Measurements from ENCODE around the gene NID2.

Gene NID2

DNA sequence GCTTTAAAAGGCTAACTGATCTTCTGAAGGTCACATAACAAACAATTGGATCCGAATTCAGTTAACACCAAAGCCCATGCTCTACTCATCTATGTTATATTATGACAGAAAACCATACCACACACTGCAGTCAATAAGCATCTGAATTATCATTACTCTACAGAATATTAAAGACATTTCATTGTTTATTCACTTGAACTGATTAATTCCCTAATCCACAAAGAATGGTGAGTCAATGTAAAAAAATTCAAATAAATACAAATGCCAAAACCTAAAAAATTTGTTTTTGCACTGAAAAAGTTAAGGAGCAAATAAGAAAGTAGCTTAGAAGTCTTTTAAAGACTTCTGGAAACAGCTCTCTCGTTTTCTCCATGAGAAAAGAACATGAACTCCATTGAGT lies 13.7 kb downstream of the NID2 start:
- no peak for DNase-seq
- no peak for ATAC-seq

DNA sequence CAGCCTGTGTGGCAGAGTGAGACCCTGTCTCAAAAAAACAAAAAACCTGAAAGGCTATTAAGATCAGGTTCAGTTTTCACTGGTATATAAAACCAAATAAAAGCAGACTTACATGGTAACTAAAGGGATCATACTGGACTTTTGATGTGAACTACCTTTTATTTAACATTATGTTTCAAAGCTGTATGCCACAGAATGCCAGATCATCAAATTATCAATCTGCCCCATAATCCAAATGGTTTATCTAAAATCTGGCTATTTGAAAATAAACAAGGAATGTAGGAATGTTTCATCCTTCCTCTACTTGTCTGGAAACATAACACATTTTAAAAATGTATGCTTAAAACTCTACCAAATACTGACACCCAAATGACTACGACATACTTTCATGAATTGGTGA lies 14.2 kb downstream of the NID2 start:
- ATAC-seq (no peak), DNase-seq (no peak)

DNA sequence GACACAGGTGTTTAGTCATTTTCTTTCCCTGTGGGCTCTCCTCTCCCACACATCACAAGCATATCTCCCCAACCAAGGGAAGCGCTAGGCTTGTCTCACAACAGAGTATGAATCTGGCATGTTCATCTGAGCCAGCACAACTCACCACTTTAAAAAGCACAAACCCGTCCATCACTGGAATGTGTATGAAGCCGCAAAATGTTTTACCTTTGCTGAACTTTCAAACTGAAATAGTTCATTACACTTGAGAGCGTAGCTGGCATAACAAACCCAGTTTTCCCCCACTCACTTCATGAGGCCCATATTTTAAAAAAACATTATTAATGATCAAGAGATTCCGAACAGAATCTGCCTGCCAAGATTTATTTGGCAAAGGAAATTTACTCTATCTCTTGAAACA lies 15.8 kb downstream of the NID2 start:
- DNase-seq = no peak
- ATAC-seq = no peak

DNA sequence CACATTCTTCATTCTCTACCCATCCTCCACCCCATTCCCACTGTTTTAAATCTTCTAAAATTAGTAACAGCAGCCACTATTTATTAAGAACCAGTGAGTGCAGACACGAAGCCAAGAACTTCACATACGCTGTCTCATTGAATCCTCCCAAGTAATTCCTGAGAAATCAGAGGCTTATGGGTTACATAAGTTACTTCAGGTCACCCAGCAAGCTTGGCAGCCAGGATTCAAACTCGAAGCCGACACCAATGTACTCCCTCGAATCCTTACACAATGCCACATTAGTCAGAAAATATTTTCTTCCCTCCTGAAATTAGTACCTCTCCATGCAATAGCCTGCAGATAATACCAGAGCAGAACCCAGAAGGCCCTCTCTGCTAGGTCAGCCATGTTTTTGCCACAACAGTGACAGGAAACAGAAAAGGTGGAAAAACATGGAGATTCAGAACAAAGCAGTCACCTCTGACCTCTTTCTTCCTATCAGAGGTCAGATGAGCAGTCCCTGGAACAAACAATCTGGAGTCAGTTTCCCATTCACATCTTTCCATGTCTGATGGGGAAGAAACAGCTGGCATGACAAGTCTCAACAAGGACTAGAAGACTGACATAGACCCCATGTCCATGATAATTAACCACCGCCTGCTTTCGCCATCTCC lies 16.4 kb downstream of the NID2 start:
- ATAC-seq (no peak), DNase-seq (no peak)

DNA sequence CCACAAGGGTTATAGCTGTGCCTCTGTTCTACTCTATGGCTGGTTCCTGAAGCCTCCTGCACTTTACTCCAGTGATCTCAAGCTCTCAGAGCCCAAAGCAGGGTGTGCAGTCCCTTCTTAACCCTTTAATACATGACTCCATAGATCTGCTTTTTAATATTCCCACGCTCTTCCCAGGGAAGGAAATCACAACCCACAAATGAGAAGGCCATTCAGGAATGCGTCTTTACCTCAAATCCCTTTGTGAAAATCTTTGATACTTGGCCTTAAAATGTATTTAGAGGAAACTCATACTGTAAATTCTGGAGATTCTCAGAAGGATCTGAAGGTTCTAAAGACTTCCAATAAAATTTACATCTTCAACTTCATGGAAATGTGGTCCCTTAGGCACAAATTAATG lies 17.0 kb downstream of the NID2 start:
- ATAC-seq (no peak), DNase-seq (no peak)

DNA sequence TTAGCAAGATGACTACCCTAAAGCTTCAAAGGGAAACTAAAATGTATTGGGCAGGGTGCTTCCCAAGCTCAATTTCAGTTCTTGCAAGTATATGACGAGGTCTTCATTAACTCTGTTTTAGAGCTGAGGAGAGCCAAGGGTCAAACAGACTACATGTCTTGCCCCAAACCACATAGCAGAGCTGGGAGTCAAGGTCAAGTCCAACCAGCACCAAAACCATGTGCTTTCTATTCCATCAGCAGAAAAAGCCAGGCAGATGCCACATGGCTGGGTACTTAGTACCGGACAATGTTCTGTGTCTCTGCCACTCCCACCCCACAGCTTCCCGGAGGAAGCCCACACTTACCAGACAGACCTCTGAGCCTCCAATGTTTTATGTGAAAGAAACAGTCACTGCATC lies 17.6 kb downstream of the NID2 start:
- ATAC-seq = no peak
- DNase-seq = no peak

DNA sequence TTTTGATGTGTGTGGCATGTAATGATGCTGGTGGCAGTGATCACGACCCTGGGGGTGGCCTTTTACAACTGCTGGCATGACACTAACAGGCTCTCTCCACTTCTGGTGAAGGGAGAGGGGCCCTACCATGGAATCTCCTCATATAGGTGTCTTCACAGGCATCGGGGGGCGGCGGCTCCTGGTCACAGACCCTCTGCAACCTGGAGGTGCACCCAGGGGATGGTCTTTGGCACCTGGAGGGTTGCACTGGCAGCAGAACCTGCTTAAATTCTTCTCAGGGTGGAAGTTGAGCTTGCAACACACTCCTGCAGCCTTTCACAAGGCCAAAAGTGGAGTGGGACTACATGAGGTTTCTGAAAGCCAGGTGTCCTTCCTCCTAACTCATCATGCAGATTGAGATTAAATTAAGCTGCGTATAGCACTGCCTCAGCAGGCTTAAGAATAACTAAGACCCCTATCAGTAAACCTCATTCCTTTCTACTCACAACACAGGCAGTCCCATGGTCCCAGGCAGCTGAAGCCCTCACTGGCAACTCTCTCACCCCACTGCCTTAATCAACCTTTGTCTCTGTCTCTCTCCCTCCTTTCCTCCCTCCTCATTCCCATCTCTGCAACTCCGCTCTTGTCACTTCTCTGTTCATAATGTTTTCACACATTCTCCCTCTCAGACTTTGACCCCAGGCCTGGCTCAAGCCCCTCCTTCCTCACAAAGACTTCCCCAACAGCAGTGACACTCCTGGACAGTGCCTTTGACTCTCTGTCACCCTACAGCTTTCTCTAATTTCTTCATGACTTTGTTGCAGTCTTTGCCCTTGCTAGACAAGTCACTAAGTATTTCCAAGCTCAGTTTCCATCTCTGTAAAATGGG lies 18.9 kb downstream of the NID2 start:
- DNase-seq = no peak
- ATAC-seq = no peak

DNA sequence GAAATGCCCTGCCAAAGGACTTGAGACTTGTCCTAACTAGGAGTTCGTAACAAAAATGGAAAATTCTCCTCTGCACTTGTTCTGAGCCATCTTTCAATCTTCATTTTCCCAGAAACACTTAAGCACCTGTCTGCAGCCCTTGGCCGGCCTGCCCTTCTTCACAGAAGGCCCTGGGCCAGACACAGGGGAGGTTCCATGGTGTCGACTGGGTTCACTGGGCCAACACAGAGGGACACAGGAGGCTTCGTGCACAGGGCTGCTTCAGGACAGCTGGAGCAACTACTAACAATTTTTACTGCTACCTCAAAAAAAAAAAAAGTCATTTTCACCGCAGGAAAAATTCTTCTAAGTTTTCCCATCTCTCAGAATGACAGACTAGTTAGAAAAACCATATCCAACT lies 19.6 kb downstream of the NID2 start:
- no peak for ATAC-seq
- no peak for DNase-seq

DNA sequence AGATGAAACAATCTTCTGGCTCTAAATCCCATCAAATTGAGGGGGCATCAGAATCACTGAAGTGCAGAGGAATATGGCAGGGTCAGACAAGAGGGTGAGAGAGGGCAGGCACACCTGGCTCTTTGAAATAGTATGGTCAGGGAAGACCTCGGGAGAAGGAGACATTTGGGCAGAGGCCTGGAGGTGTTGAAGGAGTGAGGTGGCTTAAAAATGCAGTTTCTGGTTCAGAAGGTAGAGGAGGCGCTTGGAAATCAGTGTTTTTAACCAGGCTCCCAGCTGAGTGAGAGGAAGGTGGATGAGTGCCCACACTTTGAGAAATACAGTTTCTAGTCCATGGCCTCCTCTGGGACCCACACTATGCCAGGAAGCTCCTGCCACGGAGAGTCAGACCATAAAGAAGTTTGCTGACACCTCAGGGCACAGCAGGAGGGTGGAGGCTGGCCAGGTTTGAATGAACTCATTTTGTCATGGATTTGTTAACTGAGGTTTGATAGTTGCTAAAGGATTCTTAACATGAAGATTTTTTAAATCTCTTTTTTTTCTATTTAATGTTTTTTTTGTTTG lies 20.1 kb downstream of the NID2 start:
- no peak for DNase-seq

DNA sequence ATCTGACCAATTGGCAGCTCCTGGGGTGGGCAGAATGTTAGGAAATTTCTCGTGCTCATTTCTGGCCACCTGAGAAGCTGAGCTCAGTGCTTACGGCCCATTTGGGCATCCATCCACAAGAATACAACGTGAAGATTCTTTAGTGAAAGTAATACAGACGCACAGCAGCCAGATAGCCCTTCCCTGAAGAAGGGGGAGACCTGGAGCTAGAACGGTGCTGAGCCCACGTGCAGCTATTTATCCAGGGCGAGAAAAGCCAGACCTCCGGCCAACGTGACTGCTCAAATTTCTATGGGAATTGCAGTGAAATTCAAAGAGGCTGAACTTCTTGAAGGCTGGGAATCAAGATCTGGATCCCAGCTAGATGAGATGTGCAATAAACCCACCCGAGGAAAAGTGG lies 20.7 kb downstream of the NID2 start:
- DNase-seq (no peak), ATAC-seq (no peak)

More for the DNA sequence above, 20.1 kb downstream of the NID2 start:
- ATAC-seq = no peak

DNA sequence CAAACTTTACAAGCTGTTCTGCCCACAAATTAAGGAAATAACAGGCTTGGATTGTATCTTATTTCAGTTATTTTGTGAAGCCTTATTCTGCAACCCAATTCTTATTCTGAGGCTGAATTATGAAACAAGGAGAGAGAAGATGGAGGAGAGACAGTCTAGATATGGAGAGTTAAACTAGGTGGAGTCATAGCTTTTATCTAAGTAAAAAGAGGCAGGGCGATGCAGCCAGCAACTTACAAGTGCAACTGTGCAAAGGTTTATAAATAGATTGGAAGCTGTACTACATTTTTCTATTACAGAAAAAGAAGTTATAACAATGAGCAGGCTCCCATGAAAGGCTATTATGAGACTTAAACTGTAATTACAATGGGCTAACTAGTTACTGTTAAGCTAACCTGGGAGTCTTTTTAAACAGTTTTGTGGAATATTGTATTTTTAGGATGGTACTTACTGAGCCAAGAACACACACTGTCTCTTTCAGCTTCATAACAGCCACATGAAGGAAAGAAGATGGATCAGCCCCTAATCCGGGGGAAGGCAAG lies 22.4 kb downstream of the NID2 start:
- ATAC-seq (no peak), DNase-seq (no peak)

DNA sequence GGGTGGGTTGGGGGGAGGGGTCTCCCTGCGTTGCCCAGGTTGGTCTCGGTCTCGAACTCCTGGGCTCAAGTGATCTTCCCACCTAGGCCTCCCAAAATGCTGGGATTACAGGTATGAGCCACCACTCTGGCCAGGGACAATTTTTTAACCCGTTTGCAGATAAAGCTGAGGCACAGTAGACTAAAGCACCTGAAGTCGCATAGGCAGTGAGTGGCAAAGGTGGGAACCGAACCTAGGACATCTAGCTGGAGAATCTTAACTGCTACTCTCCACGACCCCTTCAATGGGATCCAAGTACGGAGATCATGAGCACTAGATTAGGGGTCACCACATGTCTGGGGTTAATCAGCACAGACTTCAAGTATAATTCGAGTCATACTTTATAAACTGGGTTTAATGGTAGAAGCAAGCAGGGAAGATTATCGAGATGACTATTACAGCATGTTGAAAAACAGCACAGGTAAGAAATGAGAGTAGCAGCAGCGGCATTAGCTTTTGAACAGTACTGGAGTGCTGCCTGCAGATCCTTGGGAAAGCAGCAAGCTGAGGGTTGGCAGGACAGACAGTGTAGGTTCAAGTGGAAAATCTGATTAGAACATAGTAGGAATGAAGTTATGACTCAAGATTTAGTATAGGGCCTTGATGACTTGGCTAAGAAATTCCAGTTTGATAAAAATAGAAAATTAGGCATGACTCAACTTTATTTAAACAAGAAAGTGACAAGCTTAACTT lies 23.9 kb downstream of the NID2 start:
- ATAC-seq (peak; percentile 82), DNase-seq (no peak)

DNA sequence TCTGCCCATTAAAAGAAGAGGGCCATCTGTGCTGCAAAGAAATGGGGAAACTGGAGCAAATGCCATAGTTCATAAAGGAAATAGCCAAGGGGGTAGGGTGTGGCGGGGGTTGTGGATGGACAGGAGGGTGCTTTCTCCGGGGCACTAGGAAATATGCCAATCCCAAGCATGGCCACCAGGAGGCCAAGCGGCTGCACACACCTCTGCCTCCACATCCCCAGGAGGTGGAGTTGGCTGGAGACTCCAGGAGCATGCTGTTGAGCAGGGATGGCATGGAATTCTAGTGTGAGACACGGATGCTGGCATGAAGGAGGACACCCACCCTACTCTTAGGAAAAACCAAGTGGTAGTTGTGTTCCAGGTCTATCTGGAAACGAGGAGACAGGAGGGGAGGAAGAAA lies 25.2 kb downstream of the NID2 start:
- DNase-seq (peak; percentile 51), ATAC-seq (peak; percentile 42)

DNA sequence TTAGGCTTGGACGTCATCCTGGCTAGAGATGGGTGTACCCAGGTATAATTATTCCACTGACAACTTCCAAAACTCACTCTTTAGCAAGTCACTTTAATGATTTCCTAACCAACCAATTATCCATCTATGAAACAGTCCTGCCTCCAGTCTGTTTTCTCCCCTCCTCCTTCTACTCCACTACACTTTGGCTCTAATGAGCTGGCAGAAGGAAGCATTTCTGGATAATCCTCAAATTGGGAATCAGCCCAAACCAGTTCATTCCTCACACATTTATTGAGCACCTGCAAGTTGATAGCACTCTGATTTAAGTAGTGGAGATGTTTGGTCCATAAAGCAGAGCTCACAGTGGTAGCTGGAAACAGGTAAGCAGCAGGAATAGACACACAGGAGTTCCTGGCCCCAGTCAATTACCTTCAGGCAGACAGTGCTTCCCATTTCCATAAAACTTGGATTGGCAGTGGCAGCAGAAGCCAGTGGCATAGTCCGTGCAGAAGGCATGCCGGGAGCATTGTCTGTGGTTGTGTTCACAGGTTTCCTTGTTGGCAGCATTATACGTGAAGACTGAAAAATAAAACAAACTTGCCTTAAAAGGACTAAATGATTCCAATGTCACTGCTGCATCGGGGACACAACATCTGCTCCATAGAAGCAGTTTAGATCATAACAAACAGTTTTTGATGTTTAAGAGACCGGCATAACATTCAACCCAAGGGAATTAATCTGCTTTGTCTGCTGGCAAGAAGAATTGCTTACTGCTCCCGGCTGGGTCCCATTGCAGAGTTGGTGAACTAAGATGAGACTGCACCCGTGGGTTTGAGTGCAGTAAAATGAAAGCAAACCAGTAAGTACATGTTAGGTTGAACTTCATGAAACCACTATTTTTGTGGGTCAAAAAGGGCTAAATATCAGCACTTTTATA lies 26.2 kb downstream of the NID2 start:
- ATAC-seq (no peak), DNase-seq (no peak)

DNA sequence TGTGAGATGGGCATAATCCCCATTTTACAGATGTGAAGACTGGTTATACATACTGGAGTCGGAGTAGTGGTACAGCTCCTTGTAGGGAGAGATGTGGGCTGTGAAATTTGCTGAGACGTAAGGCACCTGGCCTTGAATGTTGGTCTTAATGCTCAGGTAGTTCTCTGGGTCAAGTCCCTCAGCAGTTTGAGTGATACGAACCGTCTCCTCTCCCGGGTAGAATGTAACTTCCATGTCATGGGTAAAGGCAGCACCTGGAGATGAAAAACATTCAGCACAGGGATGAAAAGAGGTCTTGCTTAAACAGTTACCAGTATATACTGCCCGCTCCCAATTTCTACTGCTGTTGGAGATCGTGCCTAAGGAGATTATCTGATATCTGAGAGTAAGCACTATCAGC lies 28.3 kb downstream of the NID2 start:
- no peak for DNase-seq
- no peak for ATAC-seq

DNA sequence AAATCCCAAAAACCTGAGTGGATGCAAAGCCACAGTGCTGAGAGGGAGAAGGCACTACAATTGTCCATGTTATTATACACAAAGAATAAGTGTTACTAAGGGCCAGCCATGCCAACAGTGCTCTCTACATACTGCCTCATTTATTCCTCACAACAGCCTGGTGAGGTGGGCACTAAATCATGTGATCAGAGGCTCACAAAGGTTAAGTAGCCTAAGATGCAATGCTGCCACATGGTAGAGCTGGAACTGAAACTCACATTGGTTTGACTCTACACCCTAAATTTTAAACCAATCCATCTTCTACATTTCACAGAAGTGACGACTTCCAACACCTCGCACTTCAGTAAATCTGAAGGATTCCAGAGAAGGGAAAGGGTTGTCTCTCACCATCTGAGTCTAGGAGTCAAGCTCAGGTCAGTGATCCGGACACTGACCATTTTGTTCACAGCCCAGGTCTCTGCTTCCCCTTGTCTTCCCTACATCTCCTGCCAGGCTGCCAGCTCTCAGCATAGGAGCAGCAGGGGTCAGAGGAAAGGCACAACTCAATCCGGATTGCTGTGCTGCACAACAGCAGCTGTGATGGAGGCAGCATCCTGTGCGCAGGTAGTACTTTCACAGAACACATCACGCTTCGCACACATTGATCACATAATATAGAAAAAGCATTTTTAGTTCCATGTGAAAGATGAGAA lies 29.6 kb downstream of the NID2 start:
- ATAC-seq (no peak), DNase-seq (no peak)

DNA sequence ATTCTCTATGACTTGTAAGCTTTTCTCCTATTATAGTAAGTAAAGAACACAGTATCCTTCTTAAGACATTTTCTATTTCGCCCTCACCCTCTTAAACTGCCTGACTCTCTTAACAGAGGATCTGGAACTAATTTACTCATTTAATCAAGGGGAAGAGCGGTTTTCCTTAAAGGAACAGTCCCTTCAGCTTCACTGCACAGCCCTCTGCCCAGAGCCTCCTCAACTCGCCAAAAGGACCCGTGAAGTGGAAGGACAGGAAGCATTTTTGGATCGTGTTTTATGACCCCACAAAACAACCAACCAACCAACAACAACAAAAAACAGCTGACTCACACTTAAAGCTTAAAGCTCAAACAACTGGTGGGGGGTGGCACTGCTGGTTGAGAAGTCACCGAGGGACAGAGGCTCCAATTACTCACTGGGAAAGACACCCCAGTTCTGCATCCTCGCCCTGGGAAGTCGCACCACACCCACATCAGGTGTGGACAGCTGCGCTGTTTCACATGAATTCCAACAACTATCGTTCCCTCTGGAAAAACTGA lies 35.7 kb downstream of the NID2 start:
- DNase-seq (no peak), ATAC-seq (no peak)

DNA sequence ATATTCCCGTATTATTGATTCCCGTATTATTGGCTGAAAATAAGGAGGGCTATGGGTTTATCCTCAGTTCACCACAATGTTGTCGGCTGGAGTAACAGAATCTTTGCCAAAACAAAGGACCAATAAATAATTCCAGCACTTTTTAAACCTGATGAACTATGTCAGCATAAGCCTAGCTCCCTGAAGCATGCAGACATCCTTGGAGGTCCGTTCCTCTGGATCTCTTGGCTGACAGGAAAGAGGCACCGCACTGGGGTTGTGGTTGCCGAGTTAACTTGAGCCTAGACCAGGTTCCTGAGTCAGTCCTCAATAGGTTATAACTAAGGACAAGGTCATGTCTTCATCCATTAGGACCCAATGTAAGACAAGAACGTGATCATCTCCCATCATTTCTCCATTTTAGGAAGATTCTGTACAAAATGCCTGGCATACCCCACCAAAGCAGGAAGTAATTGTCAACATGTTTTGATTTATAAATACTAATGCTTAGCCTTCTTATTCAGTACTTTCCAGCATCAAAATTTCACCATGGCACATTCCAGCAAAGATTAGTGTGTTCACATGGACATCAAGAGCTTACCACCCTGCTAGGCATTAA lies 36.6 kb downstream of the NID2 start:
- no peak for DNase-seq
- ATAC-seq = no peak

DNA sequence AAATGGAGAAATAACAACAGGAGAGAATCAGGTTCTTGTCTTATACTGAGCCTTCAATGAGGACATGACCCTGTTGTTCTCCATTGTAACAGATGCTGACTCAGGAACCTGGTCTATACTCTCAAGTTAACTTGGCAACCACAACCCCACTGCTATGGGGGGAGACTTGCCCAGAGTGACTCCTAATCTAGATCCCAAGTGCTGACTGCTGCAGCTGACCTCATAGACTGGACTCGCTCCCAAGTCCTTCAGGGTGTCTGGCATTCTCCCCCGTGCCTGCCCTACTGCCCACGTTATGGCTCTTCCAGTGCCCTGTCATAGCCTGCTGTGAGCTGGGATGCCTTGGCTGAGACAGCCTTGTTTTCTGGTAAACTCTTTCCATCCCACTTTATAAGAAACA lies 37.1 kb downstream of the NID2 start:
- DNase-seq = no peak
- no peak for ATAC-seq

DNA sequence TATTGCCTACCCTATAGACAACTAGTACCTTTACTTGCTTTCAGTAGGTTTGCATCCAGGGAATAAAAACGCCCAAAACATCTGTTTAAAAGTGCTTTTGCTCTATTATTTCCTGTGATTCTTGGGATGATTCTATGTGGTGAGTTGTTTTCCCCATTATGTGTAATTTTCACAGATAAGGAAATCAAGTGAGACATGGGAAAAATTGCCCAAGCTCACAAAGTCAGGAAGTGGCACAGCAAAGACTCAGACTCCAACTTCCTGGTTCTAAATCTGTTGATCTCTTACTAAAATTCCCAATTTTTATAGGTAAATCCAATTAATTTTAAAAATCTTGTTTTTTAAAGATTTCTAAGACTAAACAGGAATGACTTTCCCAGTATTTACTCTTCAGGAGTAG lies 39.0 kb downstream of the NID2 start:
- no peak for ATAC-seq
- no peak for DNase-seq

Measured in stimulated activated naive CD8-positive, alpha-beta T cell treated with anti-CD3 and anti-CD28 coated beads, Interleukin-15, Interleukin-2, amounts not matched to agents 100 U/mL and 50 U/mL, for 24 hours (primary cell).